Transverse colon (tissue), 4 donors: Measurements from ENCODE around the gene CMTM4. TPM values are rescaled to one million over a fixed set of nuclear protein-coding genes. Genes with fewer than 3 reads are reported as not detected.

Source experiments
- DNase-seq: peaks from one replicate; pipeline ENCODE4 v3.0.0-alpha.2; 2019
- H3K27ac ChIP-seq, 4 donors: fragments of 200-600 bp; sonication (generic); 2 replicates each; pipeline ENCODE4 v1.5.1; 2016 to 2018; ENCODE audit warnings: inconsistent platforms in 4 of 4
- H3K27me3 ChIP-seq: fragments of 200-600 bp; sonication (generic); 2 replicates; pipeline ENCODE4 v1.5.1; 2017; ENCODE audit warnings: inconsistent platforms
- H3K36me3 ChIP-seq, 4 donors: fragments of 200-600 bp; sonication (generic); 2 replicates each; pipeline ENCODE4 v1.5.1; 2017 to 2019; ENCODE audit warnings: inconsistent platforms in 4 of 4
- H3K4me1 ChIP-seq, 4 donors: fragments of 200-600 bp; sonication (generic); 2 replicates each; pipeline ENCODE4 v1.5.1; 2017 to 2020; ENCODE audit warnings: inconsistent platforms in 4 of 4
- H3K4me3 ChIP-seq, 4 donors: fragments of 200-600 bp; sonication (generic); 1 replicate in 1 of 4; 2 replicates in 3 of 4; pipeline versions ENCODE4 v1.5.1 to v1.6.1; 2017 to 2019; ENCODE audit warnings: inconsistent platforms in 4 of 4
- H3K9me3 ChIP-seq, 2 donors: fragments of 200-600 bp; sonication (generic); 2 replicates each; pipeline ENCODE4 v1.5.1; 2017 to 2019; ENCODE audit warnings: inconsistent platforms in 2 of 2
- EP300 ChIP-seq: sonication (generic); formaldehyde crosslinking; IDR thresholded peaks from one replicate; pipeline ENCODE4 v1.6.1; 2017; ENCODE audit warnings: antibody characterized with exemption, low read depth
- POLR2A ChIP-seq: fragments of 450-650 bp; IDR thresholded peaks from one replicate; pipeline ENCODE4 v1.6.1; 2016; ENCODE audit warnings: antibody characterized with exemption, mild to moderate bottlenecking, moderate library complexity
- POLR2AphosphoS5 ChIP-seq, 3 donors: sonication (generic); formaldehyde crosslinking; IDR thresholded peaks; one replicate each; pipeline ENCODE4 v1.6.1; 2016; ENCODE audit warnings: antibody characterized with exemption in 3 of 3
- WGBS, 2 donors: methylation state at CpG; one replicate each; pipeline ENCODE4 v1.1.5; 2018; ENCODE audit warnings: low coverage in 1 of 2; 5-methylcytosine and 5-hydroxymethylcytosine counted together
- in situ Hi-C, 4 donors: fragments of 200-750 bp; cut with MboI; loops; one replicate each; pipeline versions ENCODE4 v1.15.0 to v1.15.1; 2017; ENCODE audit warnings: low sequenced_read_pairs in 3 of 4, low pct_ligation_motif_present in 1 of 4, low pct_unique_long_range_greater_than_20kb in 1 of 4
- intact Hi-C: fragments of 100-400 bp; cut with DNase I; formaldehyde crosslinking; loops from one replicate; pipeline ENCODE4 v1.15.1; 2023; ENCODE audit warnings: low total_unique reads
- total RNA-seq, 4 donors: library from RNA; depleted of rRNA; stranded (reverse); fragments of >200 nt; gene quantifications; one replicate each; pipeline ENCODE4 v1.1.0, GENCODE V29; 2016
- TF ChIP-seq, protein P1 (sequence below), 5 experiments: fragments of 200-600 bp in 3 of 5; fragments of 450-650 bp in 2 of 5; sonication (generic) in 3 of 5; IDR thresholded peaks; 1 replicate in 2 of 5; 2 replicates in 3 of 5; pipeline ENCODE4 v1.5.1; 2016 to 2017; ENCODE audit warnings: antibody characterized with exemption in 5 of 5, inconsistent platforms in 3 of 5, mild to moderate bottlenecking in 2 of 5, moderate library complexity in 1 of 5

CMTM4 gene
- total RNA-seq, 4 donors from 2014 or later, result 77.0 to 167 (median 163) TPM

GRCh38 chr16:66581246-66581952 is 115.1 kb downstream of the CMTM4 start:
- intact Hi-C loops (no loop called here), in situ Hi-C loops (loop anchor here (10.0 to 25.0 kb wide), 4 partner anchors 94 to 177 kb away; no protein-coding TSS in a partner anchor)
- DNase-seq, result no peak
- Histone ChIP-seq H3K27me3 (peaks cover 30% of the 10 kb centered on the region), H3K36me3 (no peaks in the 10 kb centered on the region), H3K4me3 (no peak overlapping the region), H3K4me1 (peaks cover 0 to 16% (median 11%) of the 10 kb centered on the region in 4 donors), H3K27ac (no peak overlapping the region), H3K9me3 (no peaks in the 10 kb centered on the region)
- WGBS, 2 donors, result 71 to 86% methylated on average over 1 to 3 of the region's 3 CpGs
- TF ChIP-seq, protein P1, sequence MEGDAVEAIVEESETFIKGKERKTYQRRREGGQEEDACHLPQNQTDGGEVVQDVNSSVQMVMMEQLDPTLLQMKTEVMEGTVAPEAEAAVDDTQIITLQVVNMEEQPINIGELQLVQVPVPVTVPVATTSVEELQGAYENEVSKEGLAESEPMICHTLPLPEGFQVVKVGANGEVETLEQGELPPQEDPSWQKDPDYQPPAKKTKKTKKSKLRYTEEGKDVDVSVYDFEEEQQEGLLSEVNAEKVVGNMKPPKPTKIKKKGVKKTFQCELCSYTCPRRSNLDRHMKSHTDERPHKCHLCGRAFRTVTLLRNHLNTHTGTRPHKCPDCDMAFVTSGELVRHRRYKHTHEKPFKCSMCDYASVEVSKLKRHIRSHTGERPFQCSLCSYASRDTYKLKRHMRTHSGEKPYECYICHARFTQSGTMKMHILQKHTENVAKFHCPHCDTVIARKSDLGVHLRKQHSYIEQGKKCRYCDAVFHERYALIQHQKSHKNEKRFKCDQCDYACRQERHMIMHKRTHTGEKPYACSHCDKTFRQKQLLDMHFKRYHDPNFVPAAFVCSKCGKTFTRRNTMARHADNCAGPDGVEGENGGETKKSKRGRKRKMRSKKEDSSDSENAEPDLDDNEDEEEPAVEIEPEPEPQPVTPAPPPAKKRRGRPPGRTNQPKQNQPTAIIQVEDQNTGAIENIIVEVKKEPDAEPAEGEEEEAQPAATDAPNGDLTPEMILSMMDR (IDR thresholded peaks at IDR 0.05), result no peak
- no peak for TF ChIP-seq EP300
- no peak for TF ChIP-seq POLR2A
- no peak for TF ChIP-seq POLR2AphosphoS5 (IDR thresholded peaks at IDR 0.05)

DNA sequence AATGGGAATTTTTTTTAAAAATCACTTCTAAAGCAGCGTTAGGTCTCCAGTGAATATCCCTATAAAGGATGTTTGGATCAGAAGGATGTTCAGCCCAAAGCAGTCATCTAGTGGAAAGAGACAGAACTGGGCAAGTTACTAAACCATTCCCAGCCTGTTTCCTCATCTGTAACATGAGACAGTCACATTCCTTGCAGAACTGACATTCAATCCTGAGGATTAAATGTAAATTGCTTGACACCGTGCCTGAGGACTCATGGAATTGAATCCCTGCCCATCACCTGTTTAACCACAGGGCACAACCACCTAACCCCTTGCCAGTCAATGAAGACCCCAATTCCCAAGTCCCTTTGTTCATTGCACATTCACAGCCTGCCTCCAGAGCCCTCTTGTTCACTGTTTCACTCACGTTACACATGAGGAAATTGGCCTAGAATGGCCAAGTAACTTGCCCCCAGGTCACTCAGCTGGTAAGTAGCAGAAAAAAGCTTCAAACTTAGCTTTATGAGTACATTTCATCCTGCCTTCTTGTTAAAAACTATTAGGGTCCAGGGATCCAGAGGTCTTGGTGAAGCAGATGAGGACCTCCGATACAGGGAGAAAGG is 115.8 kb downstream of the CMTM4 start:
- H3K27me3 ChIP-seq, result peaks cover 30% of the 10 kb centered on the region
- peaks cover 0 to 16% (median 11%) of the 10 kb centered on the region in 4 donors for H3K4me1 ChIP-seq
- H3K36me3 ChIP-seq, result no peaks in the 10 kb centered on the region
- H3K27ac ChIP-seq, result no peak overlapping the region
- H3K9me3 ChIP-seq, result no peaks in the 10 kb centered on the region
- 93% methylated on average over 2 to 4 of the region's 4 CpGs for WGBS, 2 donors
- no peak overlapping the region for H3K4me3 ChIP-seq
- intact Hi-C loops, result no loop called here
- in situ Hi-C loops, result loop anchor here (10.0 to 25.0 kb wide), 4 partner anchors 93 to 176 kb away; no protein-coding TSS in a partner anchor
- DNase-seq, result no peak
- TF ChIP-seq POLR2AphosphoS5 (IDR thresholded peaks at IDR 0.05) (no peak), POLR2A (no peak), EP300 (no peak)
- TF ChIP-seq, protein P1 (IDR thresholded peaks at IDR 0.05), result no peak

DNA sequence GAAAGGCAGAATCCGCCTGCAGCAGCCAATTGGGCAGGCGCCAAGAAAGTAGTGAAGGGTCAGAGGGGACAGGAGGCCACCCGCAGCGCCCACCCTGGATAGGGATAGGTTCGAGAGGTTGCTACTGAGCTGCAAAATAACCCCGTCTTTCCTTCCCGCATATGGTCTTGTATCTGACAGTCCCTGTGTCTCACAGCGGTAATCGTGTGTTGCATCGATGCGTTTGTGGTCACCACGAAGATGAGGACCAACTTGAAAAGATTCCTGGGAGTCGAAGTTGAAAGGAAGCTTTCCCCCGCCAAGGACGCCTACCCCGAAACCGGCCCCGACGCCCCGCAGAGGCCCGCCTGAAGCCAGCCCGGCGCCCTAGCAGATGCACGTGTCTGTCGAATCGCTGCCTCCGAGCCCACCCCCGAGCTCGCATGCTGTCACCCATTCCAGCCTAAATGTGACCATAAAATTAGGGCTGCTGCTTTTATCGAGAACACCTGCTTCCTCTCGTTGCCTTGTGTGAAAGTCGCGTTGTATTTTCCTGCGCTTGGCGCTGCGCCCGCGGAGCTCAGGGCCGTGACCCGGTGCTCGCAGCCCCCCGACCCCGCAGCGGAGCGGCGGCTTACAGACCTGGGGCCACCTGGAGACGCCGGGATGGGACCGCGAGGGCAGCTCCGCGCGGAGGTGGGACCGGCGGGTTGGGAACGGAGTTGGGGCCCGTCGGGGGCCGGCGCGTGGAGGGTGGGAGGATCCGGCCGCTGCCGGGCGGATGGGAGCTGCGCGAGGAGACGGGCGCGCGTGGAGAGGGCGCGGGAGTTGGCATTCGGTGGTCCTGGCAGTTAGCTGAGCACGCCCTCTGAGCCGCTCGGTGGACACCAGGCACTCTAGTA is 117.7 kb downstream of the CMTM4 start, which contains the start of gene CMTM2:
Gene CMTM2 (plus strand): TSS at position 813 of the 881 bp plus-strand sequence. CDS start 145 bp downstream, outside the sequence.
- TF ChIP-seq POLR2A (no peak), POLR2AphosphoS5 (IDR thresholded peaks at IDR 0.05) (no peak), EP300 (no peak)
- TF ChIP-seq, protein P1 (IDR thresholded peaks at IDR 0.05), result no peak
- Histone ChIP-seq H3K9me3 (no peaks in the 10 kb centered on the region), H3K4me3 (peak within 1 kb of the TSS in 2 of 4 donors; percentile 15 to 38), H3K27me3 (peaks cover 30% of the 10 kb centered on the region), H3K36me3 (no peaks in the 10 kb centered on the region), H3K4me1 (peaks cover 0 to 16% (median 11%) of the 10 kb centered on the region in 4 donors), H3K27ac (no peak within 1 kb of the TSS)
- no peak for DNase-seq
- WGBS, 2 donors, result 41% methylated on average over 75 of the region's 77 CpGs; no CpG with 5 or more reads in 1 of the 2 donors
- intact Hi-C loops (no loop called here), in situ Hi-C loops (loop anchor here in 3 of 4 donors (25.0 kb wide), 2 partner anchors 92 to 167 kb away; no protein-coding TSS in a partner anchor)
